WI38 (cell line): ENCODE results near the gene HSPA12A.

Experiments
- H3K4me3 ChIP-seq: 2 replicates; pipeline ENCODE4 v1.5.1; 2011; ENCODE audit warnings: low read depth, mild to moderate bottlenecking, control low read depth, low read length
- CTCF ChIP-seq: IDR thresholded peaks from 2 replicates; pipeline ENCODE4 v1.5.1; 2012; ENCODE audit warnings: low read depth, mild to moderate bottlenecking, control low read depth, low read length

Gene HSPA12A

GRCh38 chr10:116769791-116770190 lies 27.4 kb upstream of the HSPA12A start:
- no peak overlapping the region for H3K4me3 ChIP-seq
- TF ChIP-seq CTCF, result no peak

- no peak for TF ChIP-seq CTCF
- H3K4me3 ChIP-seq, result no peak overlapping the region
Measured at GRCh38 chr10:116769368-116769767, 27.0 kb upstream of the HSPA12A start.

GRCh38 chr10:116768786-116769185 lies 26.4 kb upstream of the HSPA12A start:
- TF ChIP-seq CTCF, result no peak

GRCh38 chr10:116766837-116767634 lies 24.7 kb upstream of the HSPA12A start:
- no peak overlapping the region for H3K4me3 ChIP-seq

More at GRCh38 chr10:116768786-116769185, 26.4 kb upstream of the HSPA12A start:
- no peak overlapping the region for H3K4me3 ChIP-seq

GRCh38 chr10:116766241-116766827 lies 24.0 kb upstream of the HSPA12A start:
- no peak for TF ChIP-seq CTCF
- H3K4me3 ChIP-seq, result no peak overlapping the region

More at GRCh38 chr10:116766837-116767634, 24.7 kb upstream of the HSPA12A start:
- no peak for TF ChIP-seq CTCF

- no peak overlapping the region for H3K4me3 ChIP-seq
- TF ChIP-seq CTCF, result peak; percentile 42
Measured at GRCh38 chr10:116765648-116766081, 23.3 kb upstream of the HSPA12A start.

GRCh38 chr10:116764979-116765378 lies 22.6 kb upstream of the HSPA12A start:
- no peak for TF ChIP-seq CTCF
- H3K4me3 ChIP-seq, result no peak overlapping the region
